Measurements from ENCODE around the gene BDH2.

GRCh38 chr4:103111598-103111997 is 12.0 kb upstream of the BDH2 start:
- TF ChIP-seq CTCF (IDR thresholded peaks at IDR 0.05) (no peak), MAZ (IDR thresholded peaks at IDR 0.05; ENCODE audit: borderline replicate concordance, low read depth, low read length) (no peak), EHF (CRISPR knock-in tag; IDR thresholded peaks at IDR 0.05) (no peak), CEBPB (IDR thresholded peaks at IDR 0.05) (no peak), RCOR1 (IDR thresholded peaks at IDR 0.05; ENCODE audit: low read depth, low read length) (no peak), TP53 (CRISPR knock-in tag; IDR thresholded peaks at IDR 0.05) (no peak), SMC3 (IDR thresholded peaks at IDR 0.05) (no peak), EP300 (IDR thresholded peaks at IDR 0.05) (no peak), RAD21 (conservative IDR thresholded peaks at IDR 0.05 in 1 of 2, IDR thresholded peaks at IDR 0.05 in 1 of 2) (no peak), GATA3 (IDR thresholded peaks at IDR 0.05; ENCODE audit: borderline replicate concordance) (no peak), POLR2A (IDR thresholded peaks at IDR 0.05; ENCODE audit: low read length) (no peak)

Data from A549 (cell line).